CD8-positive, alpha-beta memory T cell (primary cell): ENCODE results near the gene MID1IP1. TPM values are rescaled to one million over a fixed set of nuclear protein-coding genes. Genes with fewer than 3 reads are reported as not detected.
A peak's percentile ranks its signal among the peaks of the same experiment; 100 is the strongest.

ENCODE experiments used
- CTCF ChIA-PET: fragments of 350-600 bp; sonication (Branson Sonifier 250); formaldehyde crosslinking; loops from one replicate; lab custom pipeline; 2021; ENCODE audit warnings: antibody characterized with exemption; lab: Charles Lee
- POLR2A ChIA-PET: fragments of 350-600 bp; sonication (Branson Sonifier 250); formaldehyde crosslinking; loops from one replicate; lab custom pipeline; 2021; ENCODE audit warnings: antibody characterized with exemption; lab: Charles Lee
- DNase-seq, 5 donors: peaks; one replicate each; pipeline versions ENCODE4 v3.0.0 to v3.0.0-alpha.2; 2020 to 2022; ENCODE audit warnings: mixed read lengths in 1 of 5
- H3K27ac ChIP-seq: one replicate; pipeline ENCODE4 v1.7.0; 2013; ENCODE audit warnings: low read depth, mild to moderate bottlenecking, low read length, moderate library complexity
- H3K27me3 ChIP-seq: 2 replicates; pipeline ENCODE4 v1.7.0; 2013; ENCODE audit warnings: low read length, mild to moderate bottlenecking; ENCODE audit not compliant: insufficient read depth, poor library complexity, severe bottlenecking
- H3K36me3 ChIP-seq: 2 replicates; pipeline ENCODE4 v1.7.0; 2013; ENCODE audit warnings: mild to moderate bottlenecking, low read length, moderate library complexity; ENCODE audit not compliant: insufficient read depth
- H3K4me1 ChIP-seq: 2 replicates; pipeline ENCODE4 v1.7.0; 2013; ENCODE audit warnings: mild to moderate bottlenecking, low read length, moderate library complexity; ENCODE audit not compliant: insufficient read depth
- H3K4me3 ChIP-seq: 2 replicates; pipeline ENCODE4 v1.7.0; 2013; ENCODE audit warnings: mild to moderate bottlenecking, low read length
- H3K9me3 ChIP-seq: 2 replicates; pipeline ENCODE4 v1.7.0; 2013; ENCODE audit warnings: mild to moderate bottlenecking, low read length
- H3K27ac Mint-ChIP-seq, 8 donors: one replicate each; pipeline ENCODE4 v1.8.0; 2020 to 2021; ENCODE audit warnings: mixed read lengths in 8 of 8, mild to moderate bottlenecking in 6 of 8, inconsistent platforms in 3 of 8, moderate library complexity in 3 of 8
- H3K27me3 Mint-ChIP-seq, 2 donors: one replicate each; pipeline ENCODE4 v1.8.0; 2020 to 2021; ENCODE audit warnings: mixed read lengths in 2 of 2, mild to moderate bottlenecking in 1 of 2, moderate library complexity in 1 of 2
- H3K36me3 Mint-ChIP-seq, 3 donors: one replicate each; pipeline ENCODE4 v1.8.0; 2020 to 2021; ENCODE audit warnings: mixed read lengths in 3 of 3, inconsistent platforms in 1 of 3, mild to moderate bottlenecking in 1 of 3
- H3K4me1 Mint-ChIP-seq, 3 donors: one replicate each; pipeline ENCODE4 v1.8.0; 2020 to 2021; ENCODE audit warnings: mixed read lengths in 3 of 3, inconsistent platforms in 1 of 3, mild to moderate bottlenecking in 1 of 3
- H3K4me3 Mint-ChIP-seq, 7 donors: one replicate each; pipeline ENCODE4 v1.8.0; 2020 to 2021; ENCODE audit warnings: mixed read lengths in 7 of 7, mild to moderate bottlenecking in 6 of 7, moderate library complexity in 4 of 7, inconsistent platforms in 2 of 7
- H3K9me3 Mint-ChIP-seq, 5 donors: one replicate each; pipeline ENCODE4 v1.8.0; 2020 to 2022; ENCODE audit warnings: mixed read lengths in 5 of 5, mild to moderate bottlenecking in 3 of 5, moderate library complexity in 2 of 5, inconsistent platforms in 1 of 5
- polyA plus RNA-seq: library from polyadenylated mRNA; unstranded; fragments of 300-500 nt; fragmentation: Illumina TruSeq; gene quantifications from one replicate; pipeline ENCODE4 v1.2.3, GENCODE V29; 2021
- total RNA-seq, 2 experiments: library from RNA; stranded (reverse); gene quantifications; one replicate each; pipeline ENCODE4 v1.2.3, GENCODE V29; 2021

MID1IP1 gene
- total and polyA plus RNA-seq, 3 experiments from 2014 or later, result 20.8 to 73.6 (median 69.9) TPM

GRCh38 chrX:38805432-38806389 lies 4.5 kb downstream of the MID1IP1 start:
- CTCF ChIA-PET, result interaction anchor here (1.3 kb wide), 1 partner anchor 9 kb away, joined by 3 read pairs; no protein-coding TSS in a partner anchor
- Mint-ChIP-seq H3K9me3 (no peaks in the 10 kb centered on the region), H3K4me3 (peak overlapping the region; percentile 85 to 98 (median 93)), H3K27me3 (peaks cover 0 to 10% of the 10 kb centered on the region in 2 donors), H3K27ac (peak overlapping the region; percentile 89 to 98 (median 95)), H3K4me1 (peaks cover 41 to 59% (median 47%) of the 10 kb centered on the region in 3 donors), H3K36me3 (peaks cover 0 to 24% (median 0%) of the 10 kb centered on the region in 3 donors)
- H3K27me3 ChIP-seq, result no peaks in the 10 kb centered on the region
- H3K9me3 ChIP-seq, result no peaks in the 10 kb centered on the region
- POLR2A ChIA-PET, result interaction anchor here (0.6 to 2.4 kb wide), 4 partner anchors 11 to 180 kb away, joined by 3 to 9 read pairs (median 4); no protein-coding TSS in a partner anchor
- H3K4me1 ChIP-seq, result peaks cover 30% of the 10 kb centered on the region
- peak; percentile 33 to 79 (median 70) for DNase-seq
- no peaks in the 10 kb centered on the region for H3K36me3 ChIP-seq
- peak overlapping the region; percentile 67 for H3K4me3 ChIP-seq
- H3K27ac ChIP-seq, result peak overlapping the region; percentile 79

GRCh38 chrX:38806875-38807621 lies 5.8 kb downstream of the MID1IP1 start:
- no peaks in the 10 kb centered on the region for H3K9me3 ChIP-seq
- no peaks in the 10 kb centered on the region for H3K27me3 ChIP-seq
- H3K36me3 ChIP-seq, result no peaks in the 10 kb centered on the region
- peaks cover 41% of the 10 kb centered on the region for H3K4me1 ChIP-seq
- peak in 1 of 5 donors; percentile 52 for DNase-seq
- CTCF ChIA-PET, result interaction anchor here (0.9 to 1.2 kb wide), 4 partner anchors 9 to 41 kb away, joined by 3 to 4 read pairs (median 3); no protein-coding TSS in a partner anchor
- POLR2A ChIA-PET, result interaction anchor here (2.4 kb wide), 1 partner anchor 10 kb away, joined by 9 read pairs; no protein-coding TSS in a partner anchor
- Mint-ChIP-seq H3K36me3 (peaks cover 0 to 24% (median 2%) of the 10 kb centered on the region in 3 donors), H3K27ac (peak overlapping the region; percentile 72 to 98 (median 94)), H3K4me1 (peaks cover 49 to 63% (median 60%) of the 10 kb centered on the region in 3 donors), H3K27me3 (peaks cover 0 to 9% of the 10 kb centered on the region in 2 donors), H3K9me3 (peaks cover 0 to 1% (median 0%) of the 10 kb centered on the region in 5 donors), H3K4me3 (peak overlapping the region; percentile 85 to 98 (median 93))
- peak overlapping the region; percentile 79 for H3K27ac ChIP-seq
- H3K4me3 ChIP-seq, result peak overlapping the region; percentile 67

- Histone ChIP-seq H3K36me3 (no peaks in the 10 kb centered on the region), H3K9me3 (no peaks in the 10 kb centered on the region), H3K4me3 (no peak overlapping the region), H3K4me1 (peaks cover 49% of the 10 kb centered on the region), H3K27ac (no peak overlapping the region), H3K27me3 (no peaks in the 10 kb centered on the region)
- Mint-ChIP-seq H3K27me3 (peaks cover 0 to 9% of the 10 kb centered on the region in 2 donors), H3K9me3 (peaks cover 0 to 2% (median 0%) of the 10 kb centered on the region in 5 donors), H3K36me3 (peaks cover 0 to 24% (median 7%) of the 10 kb centered on the region in 3 donors), H3K4me3 (peak overlapping the region in 4 of 7 donors; percentile 15 to 98 (median 50)), H3K27ac (peak overlapping the region in 5 of 8 donors; percentile 13 to 96 (median 42)), H3K4me1 (peaks cover 55 to 66% (median 62%) of the 10 kb centered on the region in 3 donors)
- ChIA-PET CTCF (interaction anchor here (1.1 kb wide), 1 partner anchor 40 kb away, joined by 3 read pairs; no protein-coding TSS in a partner anchor), POLR2A (interaction anchor here (0.7 kb wide), 1 partner anchor 9 kb away, joined by 3 read pairs; no protein-coding TSS in a partner anchor)
- DNase-seq, result no peak
These were observed 6.6 kb downstream of the MID1IP1 start for GRCh38 chrX:38807873-38808272.

- no peaks in the 10 kb centered on the region for H3K36me3 ChIP-seq
- ChIA-PET POLR2A (no interaction called here), CTCF (no interaction called here)
- H3K36me3 Mint-ChIP-seq, result peaks cover 0 to 11% (median 3%) of the 10 kb centered on the region in 3 donors
- peaks cover 60% of the 10 kb centered on the region for H3K4me1 ChIP-seq
- peaks cover 49 to 67% (median 61%) of the 10 kb centered on the region in 3 donors for H3K4me1 Mint-ChIP-seq
- peak overlapping the region; percentile 36 to 76 (median 67) for H3K4me3 Mint-ChIP-seq
- H3K9me3 ChIP-seq, result no peaks in the 10 kb centered on the region
- H3K9me3 Mint-ChIP-seq, result peaks cover 0 to 2% (median 0%) of the 10 kb centered on the region in 5 donors
- H3K4me3 ChIP-seq, result peak overlapping the region; percentile 2
- H3K27me3 ChIP-seq, result no peaks in the 10 kb centered on the region
- H3K27me3 Mint-ChIP-seq, result peaks cover 0 to 5% of the 10 kb centered on the region in 2 donors
- peak overlapping the region; percentile 9 for H3K27ac ChIP-seq
- DNase-seq, result peak in 3 of 5 donors; percentile 42 to 51 (median 47)
- H3K27ac Mint-ChIP-seq, result peak overlapping the region; percentile 47 to 97 (median 92)
These were observed 10.4 kb downstream of the MID1IP1 start for GRCh38 chrX:38811515-38812243.

GRCh38 chrX:38816155-38816554 lies 14.9 kb downstream of the MID1IP1 start:
- CTCF ChIA-PET, result interaction anchor here (0.9 kb wide), 1 partner anchor 9 kb away, joined by 3 read pairs; no protein-coding TSS in a partner anchor
- no peaks in the 10 kb centered on the region for H3K27me3 ChIP-seq
- Mint-ChIP-seq H3K36me3 (peaks cover 0 to 11% (median 0%) of the 10 kb centered on the region in 3 donors), H3K27ac (peak overlapping the region in 2 of 8 donors; percentile 24 to 60), H3K27me3 (peaks cover 0 to 3% of the 10 kb centered on the region in 2 donors), H3K9me3 (peaks cover 0 to 2% (median 0%) of the 10 kb centered on the region in 5 donors), H3K4me3 (peak overlapping the region in 3 of 7 donors; percentile 6 to 58 (median 18)), H3K4me1 (peaks cover 20 to 31% (median 22%) of the 10 kb centered on the region in 3 donors)
- H3K4me3 ChIP-seq, result no peak overlapping the region
- no peaks in the 10 kb centered on the region for H3K36me3 ChIP-seq
- no peak overlapping the region for H3K27ac ChIP-seq
- H3K9me3 ChIP-seq, result no peaks in the 10 kb centered on the region
- peaks cover 56% of the 10 kb centered on the region for H3K4me1 ChIP-seq
- DNase-seq, result peak in 4 of 5 donors; percentile 3 to 49 (median 35)
- POLR2A ChIA-PET, result interaction anchor here (0.7 to 1.7 kb wide), 4 partner anchors 8 to 58 kb away, joined by 3 to 9 read pairs (median 3); no protein-coding TSS in a partner anchor

- ChIA-PET POLR2A (interaction anchor here (1.1 to 1.7 kb wide), 3 partner anchors 9 to 13 kb away, joined by 3 to 9 read pairs (median 3); no protein-coding TSS in a partner anchor), CTCF (interaction anchor here (1.0 kb wide), 1 partner anchor 18 kb away, joined by 3 read pairs; no protein-coding TSS in a partner anchor)
- H3K27ac Mint-ChIP-seq, result peak overlapping the region in 1 of 8 donors; percentile 82
- H3K27me3 Mint-ChIP-seq, result peaks cover 0 to 3% of the 10 kb centered on the region in 2 donors
- DNase-seq, result peak in 1 of 5 donors; percentile 47
- H3K9me3 Mint-ChIP-seq, result no peaks in the 10 kb centered on the region
- H3K4me3 Mint-ChIP-seq, result peak overlapping the region in 3 of 7 donors; percentile 39 to 68 (median 44)
- Histone ChIP-seq H3K4me1 (peaks cover 48% of the 10 kb centered on the region), H3K9me3 (no peaks in the 10 kb centered on the region), H3K36me3 (no peaks in the 10 kb centered on the region), H3K4me3 (no peak overlapping the region), H3K27ac (peak overlapping the region; percentile 51), H3K27me3 (no peaks in the 10 kb centered on the region)
- peaks cover 0 to 8% (median 0%) of the 10 kb centered on the region in 3 donors for H3K36me3 Mint-ChIP-seq
- H3K4me1 Mint-ChIP-seq, result peaks cover 10 to 21% (median 12%) of the 10 kb centered on the region in 3 donors
These were observed 15.9 kb downstream of the MID1IP1 start for GRCh38 chrX:38817004-38817703.
